NT2/D1 (cell line): ENCODE measurements around the gene ASPSCR1.

Experiments
- SUZ12 ChIP-seq: IDR thresholded peaks from 2 replicates; pipeline ENCODE4 v1.6.1; 2011; ENCODE audit not compliant: insufficient read length, insufficient read depth; ENCODE audit errors: extremely low read depth
- ZNF274 ChIP-seq: IDR thresholded peaks from 2 replicates; pipeline ENCODE4 v1.6.1; 2011; ENCODE audit warnings: mild to moderate bottlenecking, low read depth, low read length

GRCh38 chr17:82003411-82004381 lies 26.3 kb downstream of the ASPSCR1 start:
- no peak for TF ChIP-seq SUZ12
- TF ChIP-seq ZNF274, result no peak
